Stomach (tissue), 9 donors: Measurements from ENCODE around the gene MRPL14. TPM values are rescaled to one million over a fixed set of nuclear protein-coding genes. Genes with fewer than 3 reads are reported as not detected.
A peak's percentile ranks its signal among the peaks of the same experiment; 100 is the strongest.

ENCODE experiments used
- DNase-seq, 2 donors: peaks; one replicate each; pipeline versions ENCODE4 v3.0.0 to v3.0.0-alpha.2; 2013 to 2019
- H3K27ac ChIP-seq, 5 donors: fragments of 200-600 bp in 4 of 5; sonication (generic) in 4 of 5; one replicate each; pipeline ENCODE4 v1.5.1; 2013 to 2019; ENCODE audit warnings: mild to moderate bottlenecking in 1 of 5, moderate library complexity in 1 of 5
- H3K27me3 ChIP-seq, 3 donors: fragments of 200-600 bp; sonication (generic); one replicate each; pipeline ENCODE4 v1.5.1; 2017 to 2019; ENCODE audit warnings: mixed run types in 1 of 3
- H3K36me3 ChIP-seq, 4 donors: fragments of 200-600 bp; sonication (generic); 1 replicate in 3 of 4; 2 replicates in 1 of 4; pipeline ENCODE4 v1.5.1; 2016 to 2019
- H3K4me1 ChIP-seq, 4 donors: fragments of 200-600 bp; sonication (generic); one replicate each; pipeline ENCODE4 v1.5.1; 2016 to 2019
- H3K4me3 ChIP-seq, 4 donors: fragments of 200-600 bp; sonication (generic) in 3 of 4; one replicate each; pipeline ENCODE4 v1.5.1; 2016 to 2019; ENCODE audit warnings: mild to moderate bottlenecking in 1 of 4
- H3K9me3 ChIP-seq, 4 donors: fragments of 200-600 bp; sonication (generic); one replicate each; pipeline ENCODE4 v1.5.1; 2016 to 2019
- CTCF ChIP-seq, 7 experiments: fragments of 450-650 bp in 4 of 7; fragments of 200-600 bp in 3 of 7; sonication (generic) in 3 of 7; IDR thresholded peaks; one replicate each; pipeline ENCODE4 v1.5.1; 2016 to 2019; ENCODE audit warnings: antibody characterized with exemption in 7 of 7, control low read depth in 2 of 7, mild to moderate bottlenecking in 1 of 7
- EP300 ChIP-seq: sonication (generic); formaldehyde crosslinking; IDR thresholded peaks from one replicate; pipeline ENCODE4 v1.6.1; 2017; ENCODE audit warnings: antibody characterized with exemption
- POLR2A ChIP-seq, 4 donors: fragments of 450-650 bp; IDR thresholded peaks; one replicate each; pipeline ENCODE4 v1.6.1; 2016; ENCODE audit warnings: antibody characterized with exemption in 4 of 4, control low read depth in 2 of 4, mild to moderate bottlenecking in 1 of 4, moderate library complexity in 1 of 4
- POLR2AphosphoS5 ChIP-seq, 3 donors: sonication (generic); formaldehyde crosslinking; IDR thresholded peaks; one replicate each; pipeline ENCODE4 v1.6.1; 2016; ENCODE audit warnings: antibody characterized with exemption in 3 of 3
- WGBS, 5 donors: extraction: QIAGEN DNeasy Blood & Tissue Kit in 3 of 5; methylation state at CpG; one replicate each; pipeline versions ENCODE4 v1.1.5 to v1.1.7; 2013 to 2018; 5-methylcytosine and 5-hydroxymethylcytosine counted together
- intact Hi-C: fragments of 100-400 bp; cut with DNase I; formaldehyde crosslinking; loops from one replicate; pipeline ENCODE4 v1.15.1; 2023; ENCODE audit warnings: low total_unique reads
- polyA plus RNA-seq, 3 donors: library from polyadenylated mRNA; stranded (reverse); fragments of 200-250 nt; gene quantifications; one replicate each; pipeline ENCODE4 v1.2.3, GENCODE V29; 2013
- total RNA-seq, 5 donors: library from RNA; depleted of rRNA; stranded (reverse); fragments of >200 nt; gene quantifications; one replicate each; pipeline versions ENCODE4 v1.1.0 to v1.2.3, GENCODE V29; 2014 to 2016
- donor health status: healthy with polysubstance abuse.
- donor health status: Bipolar disorder and iron deficiency.
- donor health status: healthy.

The MRPL14 gene
- total and polyA plus RNA-seq, 8 donors: 17.0 to 82.3 (median 57.0) TPM

GRCh38 chr6:44071670-44072451 lies 55.4 kb downstream of the MRPL14 start:
- DNase-seq: no peak
- H3K27ac ChIP-seq: peak overlapping the region in 4 of 5 donors; percentile 64 to 82 (median 76)
- peaks cover 27 to 44% (median 35%) of the 10 kb centered on the region in 4 donors for H3K4me1 ChIP-seq
- no peaks in the 10 kb centered on the region for H3K9me3 ChIP-seq
- TF ChIP-seq EP300 (no peak), POLR2AphosphoS5 (IDR thresholded peaks at IDR 0.05) (peak in 1 of 3 donors; percentile 3)
- WGBS, 5 donors: 78 to 91% (median 86%) methylated on average over 8 of the region's 8 CpGs
- H3K27me3 ChIP-seq: peaks cover 0 to 17% (median 0%) of the 10 kb centered on the region in 3 donors
- H3K36me3 ChIP-seq: no peaks in the 10 kb centered on the region
- intact Hi-C loops: no loop called here
- H3K4me3 ChIP-seq: no peak overlapping the region

- WGBS, 5 donors: 84 to 92% (median 87%) methylated on average over 5 of the region's 5 CpGs
- no peaks in the 10 kb centered on the region for H3K9me3 ChIP-seq
- H3K4me3 ChIP-seq: no peak overlapping the region
- H3K4me1 ChIP-seq: peaks cover 12 to 33% (median 20%) of the 10 kb centered on the region in 4 donors
- no peak overlapping the region for H3K27ac ChIP-seq
- TF ChIP-seq POLR2AphosphoS5 (IDR thresholded peaks at IDR 0.05): no peak
- no peak for TF ChIP-seq CTCF (IDR thresholded peaks at IDR 0.05)
- TF ChIP-seq POLR2A (IDR thresholded peaks at IDR 0.05): no peak
- TF ChIP-seq EP300: no peak
- no peaks in the 10 kb centered on the region for H3K27me3 ChIP-seq
- intact Hi-C loops: no loop called here
- DNase-seq: no peak
- no peaks in the 10 kb centered on the region for H3K36me3 ChIP-seq
Measured at GRCh38 chr6:44068607-44069296, 58.5 kb downstream of the MRPL14 start.

- no peaks in the 10 kb centered on the region for H3K27me3 ChIP-seq
- no peak overlapping the region for H3K4me3 ChIP-seq
- H3K27ac ChIP-seq: no peak overlapping the region
- 65 to 76% (median 74%) methylated on average over 7 of the region's 7 CpGs for WGBS, 5 donors
- no peaks in the 10 kb centered on the region for H3K36me3 ChIP-seq
- no peak for TF ChIP-seq POLR2A (IDR thresholded peaks at IDR 0.05)
- TF ChIP-seq EP300: no peak
- TF ChIP-seq CTCF (IDR thresholded peaks at IDR 0.05): no peak
- TF ChIP-seq POLR2AphosphoS5 (IDR thresholded peaks at IDR 0.05): no peak
- H3K9me3 ChIP-seq: no peaks in the 10 kb centered on the region
- H3K4me1 ChIP-seq: peaks cover 2 to 22% (median 10%) of the 10 kb centered on the region in 4 donors
- DNase-seq: peak in 1 of 2 donors; percentile 61
- intact Hi-C loops: no loop called here
Measured at GRCh38 chr6:44067173-44068139, 59.8 kb downstream of the MRPL14 start.

- no peaks in the 10 kb centered on the region for H3K27me3 ChIP-seq
- no peak overlapping the region for H3K27ac ChIP-seq
- peaks cover 0 to 27% (median 7%) of the 10 kb centered on the region in 4 donors for H3K4me1 ChIP-seq
- TF ChIP-seq CTCF (IDR thresholded peaks at IDR 0.05): no peak
- no peak for TF ChIP-seq EP300
- TF ChIP-seq POLR2A (IDR thresholded peaks at IDR 0.05): no peak
- TF ChIP-seq POLR2AphosphoS5 (IDR thresholded peaks at IDR 0.05): no peak
- H3K36me3 ChIP-seq: no peaks in the 10 kb centered on the region
- DNase-seq: no peak
- no peaks in the 10 kb centered on the region for H3K9me3 ChIP-seq
- H3K4me3 ChIP-seq: no peak overlapping the region
- 70 to 94% (median 89%) methylated on average over 5 to 6 of the region's 6 CpGs for whole genome bisulfite sequencing, 5 donors
- intact Hi-C loops: no loop called here
Measured at GRCh38 chr6:44066394-44067172, 60.7 kb downstream of the MRPL14 start.
